ENCODE measurements around the gene TBC1D22A.

TBC1D22A gene

DNA sequence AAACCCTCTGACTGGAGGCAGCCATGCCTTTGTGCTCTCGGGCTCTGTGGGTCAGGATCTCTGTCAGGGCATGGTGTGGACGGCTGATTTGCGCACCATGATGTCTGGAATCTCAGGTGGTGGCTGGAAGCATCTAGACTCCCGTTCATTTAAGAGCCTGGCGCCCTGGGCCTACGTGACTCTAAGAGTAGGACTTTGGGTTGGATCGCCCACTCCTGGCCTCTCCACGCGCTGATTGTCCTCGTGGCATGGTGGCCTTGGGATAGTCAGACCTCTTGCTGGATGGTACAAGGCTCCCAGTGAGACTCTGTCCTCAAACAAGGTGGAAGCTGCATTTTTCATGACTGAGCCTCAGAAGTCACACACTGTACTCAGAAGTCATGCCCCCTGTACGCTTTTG lies 224.3 kb downstream of the TBC1D22A start:
- H3K4me2 ChIP-seq (ENCODE audit: low read length) = no peak overlapping the region
- H3K79me2 ChIP-seq (ENCODE audit: low read length) = peaks cover 3% of the 10 kb centered on the region; the same call in 1 of the 2 replicates
- H3K9me3 ChIP-seq (ENCODE audit: insufficient read depth, low read length) = no peaks in the 10 kb centered on the region
- H2AFZ ChIP-seq (ENCODE audit: low read depth, low read length) = no peak overlapping the region
- no peaks in the 10 kb centered on the region for H3K27me3 ChIP-seq (ENCODE audit: low read depth, low read length)
- H3K4me3 ChIP-seq (ENCODE audit: low read length) = no peak overlapping the region
- TF ChIP-seq, protein P1, sequence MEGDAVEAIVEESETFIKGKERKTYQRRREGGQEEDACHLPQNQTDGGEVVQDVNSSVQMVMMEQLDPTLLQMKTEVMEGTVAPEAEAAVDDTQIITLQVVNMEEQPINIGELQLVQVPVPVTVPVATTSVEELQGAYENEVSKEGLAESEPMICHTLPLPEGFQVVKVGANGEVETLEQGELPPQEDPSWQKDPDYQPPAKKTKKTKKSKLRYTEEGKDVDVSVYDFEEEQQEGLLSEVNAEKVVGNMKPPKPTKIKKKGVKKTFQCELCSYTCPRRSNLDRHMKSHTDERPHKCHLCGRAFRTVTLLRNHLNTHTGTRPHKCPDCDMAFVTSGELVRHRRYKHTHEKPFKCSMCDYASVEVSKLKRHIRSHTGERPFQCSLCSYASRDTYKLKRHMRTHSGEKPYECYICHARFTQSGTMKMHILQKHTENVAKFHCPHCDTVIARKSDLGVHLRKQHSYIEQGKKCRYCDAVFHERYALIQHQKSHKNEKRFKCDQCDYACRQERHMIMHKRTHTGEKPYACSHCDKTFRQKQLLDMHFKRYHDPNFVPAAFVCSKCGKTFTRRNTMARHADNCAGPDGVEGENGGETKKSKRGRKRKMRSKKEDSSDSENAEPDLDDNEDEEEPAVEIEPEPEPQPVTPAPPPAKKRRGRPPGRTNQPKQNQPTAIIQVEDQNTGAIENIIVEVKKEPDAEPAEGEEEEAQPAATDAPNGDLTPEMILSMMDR (IDR thresholded peaks at IDR 0.05; ENCODE audit: low read depth, low read length) = no peak
- no peak for TF ChIP-seq EZH2phosphoT487 (IDR thresholded peaks at IDR 0.05; ENCODE audit: low read depth)
- peaks cover 38% of the 10 kb centered on the region for H3K36me3 ChIP-seq (replicated peaks; ENCODE audit: low read depth, low read length)
- no peaks in the 10 kb centered on the region for H3K4me1 ChIP-seq (ENCODE audit: low read length)
- no peak overlapping the region for H3K9ac ChIP-seq (ENCODE audit: low read length)
- peaks cover 89% of the 10 kb centered on the region for H4K20me1 ChIP-seq (ENCODE audit: insufficient read depth, low read length)
- no peak overlapping the region for H3K27ac ChIP-seq (ENCODE audit: low read length)

DNA sequence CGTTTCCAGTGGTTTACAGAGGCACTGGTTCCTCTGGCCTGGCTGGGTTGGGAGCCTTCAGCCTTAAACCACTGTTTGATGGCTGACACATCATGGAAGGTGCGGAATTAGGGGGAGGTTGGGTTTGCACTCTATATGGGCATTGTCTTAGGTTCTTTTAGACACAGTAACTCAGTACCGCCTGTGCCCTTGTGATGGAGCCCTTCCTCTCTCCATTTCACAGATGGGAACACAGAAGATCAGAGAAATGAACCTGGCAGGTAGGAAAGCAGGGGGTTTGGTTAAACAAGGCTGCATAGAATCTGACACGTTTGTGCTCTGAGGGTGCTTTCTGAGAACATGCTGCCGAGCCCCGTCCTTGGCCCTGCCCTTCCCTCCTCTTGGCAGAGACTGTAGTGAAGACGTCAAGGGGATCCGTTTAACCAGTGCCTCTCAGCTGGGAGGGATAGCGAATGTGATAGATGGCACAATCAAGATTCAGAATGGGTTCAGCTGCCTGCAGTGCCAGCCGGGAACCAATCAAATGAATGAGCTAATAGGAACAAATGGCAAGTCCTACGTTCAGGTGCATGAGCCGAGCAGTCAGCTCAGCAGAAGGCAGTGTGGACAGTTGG lies 228.6 kb downstream of the TBC1D22A start:
- no peaks in the 10 kb centered on the region for H3K9me3 ChIP-seq (ENCODE audit: insufficient read depth, low read length)
- no peak overlapping the region for H3K27ac ChIP-seq (ENCODE audit: low read length)
- H3K36me3 ChIP-seq (replicated peaks; ENCODE audit: low read depth, low read length) = peaks cover 32% of the 10 kb centered on the region
- no peak overlapping the region for H3K4me2 ChIP-seq (ENCODE audit: low read length)
- no peak overlapping the region for H2AFZ ChIP-seq (ENCODE audit: low read depth, low read length)
- H3K9ac ChIP-seq (ENCODE audit: low read length) = no peak overlapping the region
- H3K27me3 ChIP-seq (ENCODE audit: low read depth, low read length) = no peaks in the 10 kb centered on the region
- H3K79me2 ChIP-seq (ENCODE audit: low read length) = no peaks in the 10 kb centered on the region; the same call in 1 of the 2 replicates
- TF ChIP-seq EZH2phosphoT487 (IDR thresholded peaks at IDR 0.05; ENCODE audit: low read depth) = no peak
- TF ChIP-seq, protein P1 (IDR thresholded peaks at IDR 0.05; ENCODE audit: low read depth, low read length) = no peak
- H4K20me1 ChIP-seq (ENCODE audit: insufficient read depth, low read length) = peaks cover 95% of the 10 kb centered on the region
- no peaks in the 10 kb centered on the region for H3K4me1 ChIP-seq (ENCODE audit: low read length)
- H3K4me3 ChIP-seq (ENCODE audit: low read length) = no peak overlapping the region

DNA sequence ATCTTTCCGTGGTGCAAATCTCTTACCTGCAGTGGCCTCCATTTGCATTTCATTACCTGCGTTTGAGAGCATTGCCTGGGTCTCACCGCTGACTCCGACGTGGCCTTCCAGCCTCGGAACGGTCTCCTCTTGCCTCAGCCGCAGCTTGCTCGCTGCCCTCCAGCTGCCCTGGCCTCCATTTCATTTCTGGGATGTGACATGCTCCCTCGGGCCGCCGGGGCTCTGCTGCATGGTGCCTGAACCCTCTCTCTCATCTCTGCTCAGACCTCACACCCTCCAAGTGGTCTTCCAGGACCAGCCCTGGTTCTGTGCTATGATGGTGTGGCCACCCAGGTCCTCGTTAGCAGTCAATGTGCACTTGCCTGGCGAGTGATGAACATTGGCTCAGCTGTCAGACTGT lies 229.2 kb downstream of the TBC1D22A start:
- no peaks in the 10 kb centered on the region for H3K4me1 ChIP-seq (ENCODE audit: low read length)
- TF ChIP-seq, protein P1 (IDR thresholded peaks at IDR 0.05; ENCODE audit: low read depth, low read length) = no peak
- TF ChIP-seq EZH2phosphoT487 (IDR thresholded peaks at IDR 0.05; ENCODE audit: low read depth) = no peak
- H3K36me3 ChIP-seq (replicated peaks; ENCODE audit: low read depth, low read length) = peaks cover 30% of the 10 kb centered on the region
- H3K27ac ChIP-seq (ENCODE audit: low read length) = no peak overlapping the region
- H3K9me3 ChIP-seq (ENCODE audit: insufficient read depth, low read length) = no peaks in the 10 kb centered on the region
- no peak overlapping the region for H3K9ac ChIP-seq (ENCODE audit: low read length)
- no peak overlapping the region for H3K4me2 ChIP-seq (ENCODE audit: low read length)
- H3K79me2 ChIP-seq (ENCODE audit: low read length) = no peaks in the 10 kb centered on the region; the same call in 1 of the 2 replicates
- H4K20me1 ChIP-seq (ENCODE audit: insufficient read depth, low read length) = peaks cover 95% of the 10 kb centered on the region
- H3K4me3 ChIP-seq (ENCODE audit: low read length) = no peak overlapping the region
- no peak overlapping the region for H2AFZ ChIP-seq (ENCODE audit: low read depth, low read length)
- no peaks in the 10 kb centered on the region for H3K27me3 ChIP-seq (ENCODE audit: low read depth, low read length)

DNA sequence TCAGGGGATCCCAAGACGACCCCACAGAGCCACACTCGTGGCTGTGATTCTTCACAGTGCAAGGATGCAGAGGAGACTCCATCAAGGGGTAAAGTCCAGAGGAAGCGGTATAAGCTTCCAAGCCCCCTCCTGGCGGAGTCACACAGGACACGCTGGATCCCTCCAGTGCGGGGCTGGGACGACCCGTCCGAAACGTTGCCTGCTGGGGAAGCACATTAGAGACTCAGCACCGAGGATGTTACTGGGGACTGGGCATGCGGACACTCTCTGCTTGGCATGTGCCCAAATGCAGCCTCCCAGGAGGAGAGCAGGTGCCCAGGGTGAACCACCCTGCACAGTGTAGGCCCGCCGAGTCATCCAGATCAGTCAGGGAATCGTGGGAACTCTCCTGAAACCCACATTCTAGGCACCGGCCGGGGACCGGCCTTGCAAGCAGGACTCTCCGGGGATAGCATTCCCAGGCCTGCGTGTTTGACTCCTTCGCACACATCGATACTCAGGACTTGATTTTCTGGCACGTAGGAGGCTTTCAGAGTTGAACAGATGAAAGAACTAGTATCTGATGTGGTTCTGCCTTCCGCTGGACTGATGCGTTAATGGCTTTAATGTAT lies 229.8 kb downstream of the TBC1D22A start:
- no peak overlapping the region for H2AFZ ChIP-seq (ENCODE audit: low read depth, low read length)
- no peak overlapping the region for H3K9ac ChIP-seq (ENCODE audit: low read length)
- peaks cover 29% of the 10 kb centered on the region for H3K36me3 ChIP-seq (replicated peaks; ENCODE audit: low read depth, low read length)
- H4K20me1 ChIP-seq (ENCODE audit: insufficient read depth, low read length) = peaks cover 95% of the 10 kb centered on the region
- no peaks in the 10 kb centered on the region for H3K9me3 ChIP-seq (ENCODE audit: insufficient read depth, low read length)
- H3K79me2 ChIP-seq (ENCODE audit: low read length) = no peaks in the 10 kb centered on the region; the same call in 1 of the 2 replicates
- no peak overlapping the region for H3K27ac ChIP-seq (ENCODE audit: low read length)
- TF ChIP-seq, protein P1 (IDR thresholded peaks at IDR 0.05; ENCODE audit: low read depth, low read length) = no peak
- no peak for TF ChIP-seq EZH2phosphoT487 (IDR thresholded peaks at IDR 0.05; ENCODE audit: low read depth)
- H3K4me1 ChIP-seq (ENCODE audit: low read length) = no peaks in the 10 kb centered on the region
- H3K4me3 ChIP-seq (ENCODE audit: low read length) = no peak overlapping the region
- H3K4me2 ChIP-seq (ENCODE audit: low read length) = no peak overlapping the region
- H3K27me3 ChIP-seq (ENCODE audit: low read depth, low read length) = no peaks in the 10 kb centered on the region

All from OCI-LY3 (cell line).